GM18870 (cell line): Measurements from ENCODE around the gene CIAO2B.
A peak's percentile ranks its signal among the peaks of the same experiment; 100 is the strongest.
"Not testable (repeated sequence)": the region's sequence is repeated elsewhere in the genome, so short reads cannot be mapped to it uniquely, and the experiment has no call there.

ENCODE experiments used
- ATAC-seq: cut with Tn5 transposase; IDR thresholded peaks from one replicate; pipeline ENCODE4 v1.9.1; 2021; ENCODE audit warnings: moderate library complexity; ENCODE audit not compliant: unreplicated experiment

The CIAO2B gene

DNA sequence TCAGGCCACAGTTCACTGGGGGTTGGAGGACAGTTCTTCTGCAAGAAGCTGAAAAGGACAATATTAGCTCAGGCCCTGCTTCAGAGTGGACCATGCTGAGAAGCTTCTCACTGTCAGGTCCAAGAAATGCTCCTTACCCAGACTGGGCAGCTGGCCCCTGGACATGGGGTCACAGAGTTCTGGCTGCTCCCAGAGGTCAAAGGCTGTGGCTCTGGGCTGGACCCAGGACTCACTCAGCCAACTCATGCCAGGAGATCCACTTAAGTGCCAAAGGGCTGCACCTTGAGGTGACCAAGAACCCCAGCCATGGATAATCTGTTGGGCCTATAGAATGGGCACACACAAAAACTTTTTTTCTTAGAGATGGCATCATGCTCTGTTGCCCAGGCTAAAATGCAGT lies 5.2 kb upstream of the CIAO2B start:
- ATAC-seq: no peak

DNA sequence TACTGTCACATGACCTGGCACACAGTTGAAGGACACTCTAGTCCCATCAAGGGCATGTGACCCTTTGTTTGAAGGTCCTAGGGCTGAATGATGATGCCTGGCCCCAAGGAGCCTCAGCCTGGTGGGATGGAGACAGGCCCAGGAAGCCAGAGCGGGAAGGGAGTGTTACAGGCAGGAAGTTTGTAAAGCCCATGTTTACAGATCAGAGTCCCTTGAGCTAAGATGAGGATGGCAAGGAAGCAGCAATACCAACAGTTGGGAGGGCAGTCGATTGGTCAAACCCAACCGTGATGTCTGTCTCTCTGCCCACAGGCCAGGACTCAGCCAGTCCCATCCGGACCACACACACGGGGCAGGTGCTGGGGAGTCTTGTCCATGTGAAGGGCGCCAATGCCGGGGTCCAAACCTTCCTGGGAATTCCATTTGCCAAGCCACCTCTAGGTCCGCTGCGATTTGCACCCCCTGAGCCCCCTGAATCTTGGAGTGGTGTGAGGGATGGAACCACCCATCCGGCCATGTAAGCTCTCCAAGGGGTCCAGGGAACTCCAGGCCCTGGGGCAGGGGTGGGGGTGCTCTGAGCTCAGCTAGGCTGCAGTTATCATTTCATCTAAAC lies 3.6 kb upstream of the CIAO2B start:
- no peak for ATAC-seq

DNA sequence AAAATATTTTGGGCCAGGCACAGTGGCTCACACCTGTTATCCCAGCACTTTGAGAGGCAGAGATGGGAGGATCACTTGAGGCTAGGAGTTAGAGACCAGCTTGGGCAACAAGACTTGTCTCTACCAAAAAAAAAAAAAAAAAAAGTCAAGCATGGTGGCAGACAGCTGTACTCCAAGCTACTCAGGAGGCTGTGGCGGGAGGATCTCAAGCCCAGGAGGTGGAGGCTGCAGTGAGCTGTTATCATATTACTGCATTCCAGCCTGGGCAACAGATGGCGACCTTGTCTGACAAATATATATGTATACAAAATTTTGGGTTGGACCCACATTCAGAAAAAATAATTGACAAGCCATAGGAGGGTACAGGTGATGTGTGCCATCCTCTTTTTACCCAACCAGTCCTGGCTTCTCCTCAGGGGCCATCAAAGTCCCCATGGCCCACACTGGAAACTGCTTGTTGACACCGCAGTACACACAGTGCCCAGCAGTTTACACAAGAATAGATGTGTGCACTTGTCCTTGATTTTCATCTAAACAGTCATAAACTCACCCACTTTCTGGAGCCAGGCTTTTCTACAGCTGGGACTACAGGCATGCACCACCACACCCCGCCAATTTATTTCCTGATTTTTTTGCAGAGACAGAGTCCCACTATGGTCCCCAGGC lies 2.8 kb upstream of the CIAO2B start:
- ATAC-seq: no peak

DNA sequence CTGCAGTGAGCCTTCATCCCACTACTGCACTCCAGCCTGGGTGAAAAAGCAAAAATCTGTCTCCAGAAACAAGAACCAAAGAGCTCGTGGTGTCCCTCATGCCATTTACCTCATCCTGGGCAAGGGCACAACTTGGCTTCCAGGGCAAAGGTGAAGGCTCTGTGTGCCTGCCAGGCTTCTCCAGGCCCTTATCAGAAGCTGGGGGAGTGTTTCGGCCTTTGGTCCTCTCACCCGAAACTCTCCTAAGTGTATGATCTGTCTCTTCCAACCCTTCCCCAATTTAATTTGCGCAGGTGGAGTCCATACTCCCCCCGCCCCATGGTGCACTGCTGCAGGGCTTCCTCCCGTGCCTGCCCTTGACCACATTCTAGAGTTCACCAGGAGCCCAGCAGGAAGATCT lies 2.3 kb upstream of the CIAO2B start:
- ATAC-seq: no peak

DNA sequence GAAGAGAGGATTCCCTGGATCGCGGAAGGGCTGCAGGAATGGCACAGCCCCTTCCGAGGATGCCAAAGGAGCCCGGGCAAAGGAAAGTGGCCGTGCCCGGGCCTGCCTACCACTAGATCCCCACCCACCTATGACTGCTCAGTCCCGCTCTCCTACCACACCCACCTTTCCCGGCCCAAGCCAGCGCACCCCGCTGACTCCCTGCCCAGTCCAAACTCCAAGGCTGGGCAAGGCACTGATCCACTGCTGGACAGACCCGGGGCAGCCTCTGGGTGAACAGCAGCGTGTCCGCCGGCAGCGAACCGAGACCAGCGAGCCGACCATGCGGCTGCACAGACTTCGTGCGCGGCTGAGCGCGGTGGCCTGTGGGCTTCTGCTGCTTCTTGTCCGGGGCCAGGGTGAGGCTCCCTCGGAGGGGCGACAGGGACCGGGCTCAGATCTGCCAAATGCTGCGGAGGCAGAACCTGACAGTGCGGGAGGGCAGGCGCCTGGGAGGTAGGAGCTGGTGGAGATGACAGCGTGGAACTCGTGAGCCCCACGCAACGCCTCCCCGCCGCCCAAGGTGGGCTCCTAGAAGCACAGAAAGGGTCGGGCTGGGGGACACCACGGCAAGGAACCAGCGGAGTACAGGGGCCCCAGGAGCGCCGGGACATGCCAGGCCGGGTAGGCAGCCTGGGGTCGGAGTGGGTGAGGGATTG lies 1.3 kb upstream of the CIAO2B start, which contains the start of gene CES2:
TSS of gene CES2 (plus strand) at position 203 of the 698 bp plus-strand sequence. CDS start at position 323, 120 bp downstream.
- no peak for ATAC-seq

DNA sequence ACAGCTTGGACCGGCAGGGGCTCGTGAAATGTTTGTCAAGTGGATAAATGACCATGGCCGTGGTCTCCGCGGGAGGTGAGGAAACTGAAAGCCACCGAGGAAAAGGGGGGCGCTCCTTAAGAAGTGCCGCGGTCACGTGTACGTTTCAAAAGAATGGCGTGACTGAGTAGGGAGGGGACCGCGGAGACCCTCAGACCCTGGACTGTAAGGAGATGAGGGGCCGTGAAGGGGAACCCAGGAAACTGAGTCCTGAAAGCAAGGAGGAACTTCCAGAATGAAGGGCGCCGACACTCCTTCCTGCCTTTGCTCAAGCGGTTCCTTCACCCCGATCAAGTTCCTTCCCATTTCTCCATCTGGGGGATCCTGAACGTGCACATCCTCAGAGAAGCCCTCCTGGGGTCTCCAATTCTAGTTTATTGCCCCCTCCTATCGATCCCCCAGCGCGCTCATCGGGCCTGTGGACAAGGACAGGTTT lies 674 bp upstream of the CIAO2B start:
- ATAC-seq: not testable (repeated sequence)

DNA sequence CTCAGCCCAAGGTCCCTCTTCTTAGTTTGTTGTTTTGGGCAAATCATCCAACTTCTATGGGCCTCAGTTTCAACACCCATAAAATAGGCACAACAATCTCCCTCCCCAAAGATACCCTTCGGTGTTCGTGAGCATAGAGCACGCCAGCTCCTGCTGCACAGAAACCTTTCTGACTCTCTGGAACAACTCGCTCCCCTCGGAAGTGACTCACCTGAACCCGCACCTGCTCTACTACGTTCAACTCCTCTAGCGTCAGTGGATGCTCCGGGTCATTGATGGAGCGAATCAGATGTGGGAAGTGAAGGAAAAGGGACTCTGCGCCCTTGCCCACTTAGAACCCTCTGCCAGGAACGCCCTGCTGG lies 445 bp downstream of the CIAO2B start:
- ATAC-seq: peak; percentile 13

DNA sequence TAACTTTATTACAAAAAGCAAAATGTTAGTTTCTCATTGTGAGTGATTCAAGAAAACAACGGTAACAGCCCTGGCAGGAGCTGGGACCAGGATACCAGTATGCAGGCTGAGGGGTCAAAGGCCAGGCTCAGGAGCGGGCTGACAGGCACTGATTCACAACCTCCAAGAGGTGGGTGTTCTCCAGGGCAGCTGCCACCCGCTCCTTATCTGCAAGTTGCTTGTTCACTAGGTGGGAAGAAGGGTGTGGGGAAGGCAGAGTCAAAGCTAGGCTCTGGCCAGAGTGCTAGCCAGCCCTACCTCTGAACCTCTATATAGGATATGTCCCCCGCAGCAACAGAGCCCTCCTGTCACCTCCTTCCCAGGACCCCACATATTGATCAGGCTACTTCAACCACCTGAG lies 2.1 kb downstream of the CIAO2B start:
- no peak for ATAC-seq

DNA sequence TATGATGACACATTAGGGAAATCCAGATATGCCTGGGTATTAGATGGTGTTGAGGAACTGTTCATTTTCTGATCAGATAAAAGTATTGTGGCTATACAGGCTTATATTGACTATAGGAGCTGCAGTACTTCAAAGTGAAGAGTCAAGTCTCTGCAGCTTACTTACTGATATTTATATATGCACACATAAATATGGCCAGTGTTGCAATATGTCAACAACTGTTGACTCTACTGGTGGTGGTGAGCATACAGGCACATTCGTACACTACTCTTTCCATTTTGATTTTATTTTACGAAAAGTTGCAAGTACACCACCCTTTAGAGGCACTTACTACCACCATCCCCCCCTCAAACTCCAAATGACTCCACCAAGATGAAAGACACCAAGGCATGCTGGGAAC lies 2.5 kb downstream of the CIAO2B start:
- ATAC-seq: no peak

DNA sequence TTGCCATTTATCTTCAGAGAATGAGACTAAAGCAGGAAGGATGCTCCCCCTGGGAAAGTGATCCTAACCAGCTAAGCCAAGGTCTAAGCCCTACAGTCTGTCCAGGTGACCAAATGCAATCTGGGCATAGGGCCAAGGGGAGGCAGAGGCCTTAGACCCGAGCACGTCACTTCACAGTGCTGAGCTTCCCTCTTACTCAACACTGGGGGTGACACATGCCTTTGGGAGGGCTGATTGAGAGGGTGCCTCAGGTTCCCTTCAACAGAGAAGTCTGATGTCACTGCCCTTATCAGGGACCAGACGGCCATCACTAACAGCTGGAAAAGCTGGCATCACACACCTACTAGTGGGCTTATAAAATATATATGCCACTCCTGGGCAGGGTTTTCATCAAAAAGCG lies 4.0 kb downstream of the CIAO2B start:
- no peak for ATAC-seq

DNA sequence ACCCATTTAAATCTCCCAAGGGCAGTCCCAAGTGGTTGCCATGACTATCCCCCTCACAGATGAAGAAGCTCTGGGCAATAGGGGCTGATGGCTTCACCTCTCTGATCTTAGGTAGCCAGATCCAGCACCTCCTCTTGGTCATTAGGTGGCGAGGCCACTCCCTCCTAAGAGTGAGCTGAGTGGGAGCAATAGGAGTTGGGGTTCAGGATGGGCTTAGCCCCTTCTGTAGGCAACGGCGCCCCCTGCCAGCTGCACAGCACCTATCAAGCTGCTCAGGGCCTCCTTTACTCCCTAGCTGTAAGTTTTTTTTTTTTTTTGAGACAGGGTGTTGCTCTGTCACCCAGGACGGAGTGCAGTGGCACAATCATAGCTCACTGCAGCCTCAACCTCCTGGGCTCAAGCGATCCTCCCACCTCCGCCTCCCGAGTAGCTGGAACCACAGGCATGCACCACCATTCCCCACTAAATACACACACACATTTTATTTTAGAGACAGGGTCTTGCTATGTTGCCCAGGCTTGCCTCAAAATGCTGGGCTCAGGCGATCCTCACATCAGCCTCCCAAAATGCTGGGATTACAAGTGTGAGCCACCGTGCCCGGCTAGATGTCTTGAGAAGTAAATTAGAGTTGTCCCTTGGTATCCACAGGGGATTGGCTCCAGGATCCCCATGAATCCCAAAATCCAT lies 5.4 kb downstream of the CIAO2B start:
- no peak for ATAC-seq

DNA sequence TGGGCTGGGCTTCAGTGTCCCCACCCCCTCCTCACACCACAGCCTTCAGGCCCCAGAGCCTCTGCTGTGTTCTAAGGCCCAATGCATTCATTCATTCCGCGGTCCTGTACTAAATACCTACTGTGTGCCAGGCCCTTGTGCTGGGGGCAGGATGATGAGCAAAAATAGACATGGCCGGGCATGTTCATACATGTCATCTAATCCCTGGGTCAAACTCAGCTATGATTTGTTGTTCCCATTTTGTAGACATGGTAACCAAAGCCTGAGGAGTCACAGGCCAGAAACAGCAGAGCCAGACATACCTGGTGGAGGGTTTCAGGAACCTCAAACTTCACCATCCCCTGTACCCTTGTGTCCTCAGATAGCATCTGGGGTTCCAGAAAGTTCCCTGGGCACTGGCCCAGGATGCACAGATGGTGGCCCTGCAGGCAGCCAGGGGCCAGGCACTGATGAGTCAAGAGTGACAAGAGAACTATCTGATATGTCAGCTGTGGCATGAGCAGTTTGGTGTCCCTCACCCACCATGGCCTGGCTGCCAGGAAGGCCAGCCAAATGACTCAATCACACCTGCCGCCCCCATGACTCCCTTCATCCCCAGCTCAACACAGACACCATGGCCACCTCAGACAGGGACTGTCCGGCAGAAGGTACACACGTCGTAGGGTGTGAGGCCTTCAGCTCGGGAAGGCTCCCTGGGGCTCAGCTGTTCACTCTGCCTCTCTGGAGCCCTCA lies 6.1 kb downstream of the CIAO2B start:
- ATAC-seq: no peak

DNA sequence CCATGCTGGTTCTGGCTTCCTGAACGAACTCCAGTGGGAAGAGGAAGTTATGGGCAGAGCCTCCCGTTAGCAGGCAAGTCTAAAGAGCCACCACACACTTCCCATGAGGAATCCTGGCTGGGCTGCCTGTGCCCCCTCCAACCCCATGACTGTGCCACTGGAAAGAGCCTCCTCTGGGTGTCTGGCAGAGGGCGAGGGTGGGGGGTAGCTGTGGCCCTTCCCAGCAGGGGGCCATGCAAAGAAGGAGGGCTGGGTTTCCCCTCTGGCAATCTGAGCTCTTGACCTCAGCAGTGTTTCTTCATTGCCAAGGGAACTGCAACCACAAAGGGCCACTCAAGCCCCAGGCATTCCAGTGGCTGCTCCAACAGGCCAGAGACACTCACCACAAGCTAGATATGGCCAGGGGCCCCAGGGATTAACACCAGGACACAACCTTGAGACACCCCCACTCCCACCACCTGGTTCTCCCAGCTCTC lies 7.2 kb downstream of the CIAO2B start:
- ATAC-seq: no peak

DNA sequence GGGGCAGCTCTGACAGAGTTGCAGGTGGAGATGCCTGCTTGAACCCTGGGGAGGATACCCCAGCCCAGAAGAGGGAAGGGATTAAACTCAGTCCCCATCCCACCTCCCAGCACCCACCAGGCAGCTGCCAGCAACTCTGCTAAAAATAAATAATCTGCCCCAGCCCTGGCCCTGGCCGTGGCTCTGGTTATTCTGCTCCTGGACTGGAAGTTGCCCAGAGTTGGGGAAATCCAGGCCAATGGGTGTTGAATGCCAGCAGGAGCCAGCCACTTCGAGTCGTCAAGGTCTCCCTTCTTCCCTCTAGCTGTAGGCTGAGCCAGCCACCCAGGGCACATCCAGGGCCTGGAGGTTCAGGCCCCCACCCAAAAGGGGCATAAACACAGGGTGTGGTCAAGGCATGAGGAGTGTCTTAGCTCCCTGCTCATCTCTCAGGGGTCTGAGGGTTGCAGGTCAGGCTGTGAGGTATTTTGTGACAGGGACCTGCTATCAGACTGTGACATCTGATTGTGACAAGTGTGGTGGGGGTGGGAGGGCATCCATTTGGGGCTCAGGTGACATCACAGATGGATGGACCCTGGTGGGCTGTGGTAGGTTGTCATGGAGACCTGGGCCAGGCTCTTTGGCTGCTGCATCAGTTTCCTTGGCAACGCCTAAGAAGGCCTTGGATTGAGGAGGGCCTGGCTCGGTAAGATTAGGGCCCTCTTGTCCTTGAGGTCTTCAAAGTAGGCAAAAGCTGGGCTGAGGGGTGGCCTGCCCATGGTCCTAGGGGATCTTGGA lies 7.8 kb downstream of the CIAO2B start:
- no peak for ATAC-seq

DNA sequence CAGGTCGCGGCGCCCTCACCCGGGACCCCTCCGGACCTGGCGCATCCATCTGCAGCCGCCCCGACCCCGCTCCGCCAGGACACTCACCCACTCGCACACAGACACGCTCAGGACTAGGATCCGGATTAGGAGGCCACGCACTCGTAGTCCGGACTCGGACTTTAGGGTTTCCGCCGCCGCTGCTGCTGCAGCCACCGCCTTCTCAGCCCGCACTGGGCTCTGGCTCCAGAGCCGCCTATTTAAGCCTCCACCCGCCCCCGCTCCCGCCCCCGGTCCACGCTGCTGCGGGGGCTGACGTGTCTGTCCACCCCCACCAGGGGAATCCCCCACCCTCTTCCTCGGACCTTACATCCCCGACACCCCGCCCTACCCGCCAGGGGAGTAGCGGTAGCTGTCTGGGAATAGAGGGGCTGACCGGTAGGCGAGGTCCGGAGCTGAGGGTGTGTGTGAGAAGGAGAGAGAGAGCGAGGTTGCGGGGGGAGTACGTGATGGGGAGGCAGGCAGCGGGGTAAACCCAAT lies 8.8 kb downstream of the CIAO2B start, which contains the start of gene RRAD:
TSS of gene RRAD (minus strand) at position 214 of the 519 bp plus-strand sequence. CDS start 356 bp downstream, outside the sequence.
- no peak for ATAC-seq

DNA sequence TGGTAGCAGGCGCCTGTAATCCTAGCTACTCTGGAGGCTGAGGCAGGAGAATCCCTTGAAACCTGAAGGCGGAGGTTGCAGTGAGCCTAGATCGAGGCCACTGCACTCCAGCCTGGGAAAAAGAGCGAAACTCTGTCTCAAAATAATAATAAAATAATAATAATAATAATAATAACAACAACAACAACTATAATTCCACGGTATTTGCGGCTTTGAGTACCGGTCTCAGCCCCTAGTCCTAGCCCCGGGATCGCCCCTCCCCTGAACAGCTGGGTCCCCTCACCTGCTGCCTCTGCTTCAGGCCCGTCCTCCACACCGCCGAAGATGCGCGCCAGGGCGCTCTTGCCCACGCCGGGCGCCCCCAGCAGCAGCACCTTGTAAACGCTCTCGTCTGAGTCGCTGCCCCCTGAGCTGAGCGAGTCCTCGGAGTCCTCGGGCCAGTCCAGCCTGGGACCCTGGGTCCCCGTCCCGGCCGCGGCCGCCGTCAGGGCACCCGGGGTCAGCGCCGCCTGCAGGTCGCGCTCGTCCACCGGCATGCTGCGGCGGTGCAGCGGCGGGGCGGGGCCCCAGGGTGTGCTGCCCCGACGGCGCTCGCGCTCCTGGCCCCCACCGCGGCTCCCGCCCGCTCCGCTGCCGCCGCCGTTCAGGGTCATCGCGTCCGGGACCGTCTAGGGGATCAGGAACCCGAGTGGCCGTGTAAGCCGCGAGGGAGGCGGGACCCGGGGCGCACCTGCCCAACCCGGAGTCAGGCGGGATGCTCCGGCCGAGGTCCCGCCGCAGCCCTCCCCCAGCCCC lies 9.5 kb downstream of the CIAO2B start:
- no peak for ATAC-seq

DNA sequence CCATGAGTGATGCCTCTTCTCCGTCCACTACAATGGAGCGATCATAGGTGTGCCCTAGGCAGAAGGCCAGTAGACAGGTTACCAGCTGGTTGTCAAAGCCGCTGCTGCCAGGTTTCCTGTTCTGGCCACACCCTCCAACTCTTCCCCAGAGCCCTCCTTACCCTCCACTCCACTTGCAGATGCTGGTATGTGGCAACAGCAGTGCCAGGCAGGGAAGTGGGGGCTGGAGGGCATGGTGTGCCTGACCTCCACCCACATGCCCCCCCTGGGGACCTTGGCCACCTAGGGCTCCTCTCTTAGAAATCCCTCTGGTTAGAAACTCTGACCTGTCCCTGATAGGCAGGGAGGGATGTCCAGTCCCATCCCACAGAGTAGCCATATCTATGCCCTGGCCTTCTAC lies 10.3 kb downstream of the CIAO2B start:
- no peak for ATAC-seq

DNA sequence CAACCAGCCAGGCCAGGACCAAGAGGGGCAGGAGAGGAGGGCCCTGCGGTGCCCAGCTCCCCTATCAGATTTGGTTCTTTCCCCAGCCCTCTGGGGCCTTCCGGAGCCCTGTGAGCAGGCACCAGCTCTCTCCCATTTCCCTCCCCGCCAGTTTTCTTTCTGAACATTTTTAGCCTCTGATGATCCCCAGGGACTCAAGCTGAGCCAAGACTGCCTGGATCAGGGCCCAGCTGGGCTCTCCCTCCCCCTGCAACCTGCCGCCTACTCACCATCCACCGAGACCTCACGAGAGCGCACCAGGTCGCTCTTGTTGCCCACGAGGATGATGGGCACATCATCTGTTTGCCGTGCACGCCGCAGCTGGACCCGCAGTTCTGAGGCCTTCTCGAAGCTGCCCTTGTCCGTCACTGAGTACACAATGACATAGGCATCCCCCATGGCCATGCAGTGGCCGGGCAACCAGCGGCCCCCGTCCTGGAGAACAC lies 10.9 kb downstream of the CIAO2B start:
- no peak for ATAC-seq
